HEK293 (cell line): ENCODE data around the gene UPF2.
A peak's percentile ranks its signal among the peaks of the same experiment; 100 is the strongest.

ENCODE experiments used
- CTCF ChIA-PET: fragments of 350-600 bp; formaldehyde crosslinking; extraction: SDS; loops from one replicate; lab custom pipeline; 2021; ENCODE audit warnings: antibody characterized with exemption; lab: Yijun Ruan, JAX
- POLR2A ChIA-PET: fragments of 300-600 bp; formaldehyde crosslinking; extraction: SDS; loops from one replicate; lab custom pipeline; 2020; ENCODE audit warnings: antibody characterized with exemption, inconsistent platforms; lab: Yijun Ruan, JAX
- H3K27ac ChIP-seq: fragments of 200-500 bp; sonication (Bioruptor generic); 2 replicates; pipeline ENCODE4 v1.5.1; 2014; ENCODE audit warnings: low read depth, low read length, control low read depth, inconsistent platforms; ENCODE audit errors: extremely low read depth
- H3K36me3 ChIP-seq, 2 experiments: fragments of 200-500 bp in 1 of 2; sonication (Bioruptor generic) in 1 of 2; 1 replicate in 1 of 2; 2 replicates in 1 of 2; pipeline ENCODE4 v1.5.1; 2014 to 2017; ENCODE audit warnings: inconsistent platforms in 2 of 2, low read length in 2 of 2; ENCODE audit not compliant: control insufficient read depth in 2 of 2, insufficient read depth in 1 of 2
- H3K4me1 ChIP-seq: fragments of 200-500 bp; sonication (Bioruptor generic); 2 replicates; pipeline ENCODE4 v1.5.1; 2014; ENCODE audit warnings: mild to moderate bottlenecking, low read length, inconsistent platforms; ENCODE audit not compliant: control insufficient read depth, insufficient read depth
- H3K4me3 ChIP-seq: 2 replicates; pipeline ENCODE4 v1.5.1; 2011; ENCODE audit warnings: low read depth, mild to moderate bottlenecking, control low read depth, low read length, moderate library complexity
- H3K9me3 ChIP-seq: fragments of 200-500 bp; sonication (Bioruptor generic); 2 replicates; pipeline ENCODE4 v1.5.1; 2014; ENCODE audit warnings: low read depth, low read length, inconsistent platforms; ENCODE audit not compliant: control insufficient read depth, insufficient read depth
- BCL11A ChIP-seq: fragments of 450-650 bp; formaldehyde crosslinking; IDR thresholded peaks from 2 replicates; pipeline ENCODE4 v1.5.1; 2016; ENCODE audit warnings: low read depth, missing biosample characterization, missing genetic modification characterization
- GLIS1 ChIP-seq: fragments of 450-650 bp; formaldehyde crosslinking; IDR thresholded peaks from 2 replicates; pipeline ENCODE4 v1.5.1; 2016; ENCODE audit warnings: missing biosample characterization, missing genetic modification characterization
- GLIS2 ChIP-seq: fragments of 450-650 bp; formaldehyde crosslinking; IDR thresholded peaks from 2 replicates; pipeline ENCODE4 v1.5.1; 2016; ENCODE audit warnings: missing biosample characterization, missing genetic modification characterization
- HOXC10 ChIP-seq: sonication (generic); formaldehyde crosslinking; IDR thresholded peaks from 2 replicates; pipeline ENCODE4 v1.8.1; 2023; ENCODE audit warnings: mild to moderate bottlenecking, missing genetic modification reagents
- KLF7 ChIP-seq: fragments of 450-650 bp; formaldehyde crosslinking; IDR thresholded peaks from 2 replicates; pipeline ENCODE4 v1.5.1; 2016; ENCODE audit warnings: missing biosample characterization, missing genetic modification characterization, borderline replicate concordance
- MYNN ChIP-seq: fragments of 450-650 bp; formaldehyde crosslinking; IDR thresholded peaks from 2 replicates; pipeline ENCODE4 v1.5.1; 2016; ENCODE audit warnings: missing biosample characterization, missing genetic modification characterization, borderline replicate concordance
- OVOL3 ChIP-seq: fragments of 450-650 bp; formaldehyde crosslinking; IDR thresholded peaks from 2 replicates; pipeline ENCODE4 v1.5.1; 2016; ENCODE audit warnings: missing biosample characterization, missing genetic modification characterization
- PRDM6 ChIP-seq: fragments of 450-650 bp; formaldehyde crosslinking; IDR thresholded peaks from 2 replicates; pipeline ENCODE4 v1.5.1; 2017; ENCODE audit warnings: missing biosample characterization, missing genetic modification characterization
- SP3 ChIP-seq: fragments of 450-650 bp; formaldehyde crosslinking; IDR thresholded peaks from 2 replicates; pipeline ENCODE4 v1.5.1; 2016; ENCODE audit warnings: missing biosample characterization, missing genetic modification characterization
- YY1 ChIP-seq: fragments of 450-650 bp; formaldehyde crosslinking; IDR thresholded peaks from 2 replicates; pipeline ENCODE4 v1.5.1; 2018; ENCODE audit warnings: missing biosample characterization, missing genetic modification characterization
- YY2 ChIP-seq: fragments of 450-650 bp; formaldehyde crosslinking; IDR thresholded peaks from 2 replicates; pipeline ENCODE4 v1.5.1; 2016; ENCODE audit warnings: missing biosample characterization, missing genetic modification characterization
- ZBTB1 ChIP-seq: fragments of 450-650 bp; formaldehyde crosslinking; IDR thresholded peaks from 2 replicates; pipeline ENCODE4 v1.5.1; 2016; ENCODE audit warnings: missing biosample characterization, missing genetic modification characterization
- ZBTB6 ChIP-seq: fragments of 450-650 bp; formaldehyde crosslinking; IDR thresholded peaks from 2 replicates; pipeline ENCODE4 v1.5.1; 2017; ENCODE audit warnings: missing biosample characterization, missing genetic modification characterization
- ZEB2 ChIP-seq: fragments of 450-650 bp; formaldehyde crosslinking; IDR thresholded peaks from 2 replicates; pipeline ENCODE4 v1.5.1; 2016; ENCODE audit warnings: missing biosample characterization, missing genetic modification characterization
- ZFHX2 ChIP-seq: fragments of 450-650 bp; formaldehyde crosslinking; conservative IDR thresholded peaks from 2 replicates; pipeline ENCODE4 v1.5.1; 2016; ENCODE audit warnings: missing biosample characterization, missing genetic modification characterization
- ZNF148 ChIP-seq: fragments of 450-650 bp; formaldehyde crosslinking; IDR thresholded peaks from 2 replicates; pipeline ENCODE4 v1.5.0; 2017; ENCODE audit warnings: missing biosample characterization, missing genetic modification characterization, borderline replicate concordance
- ZNF211 ChIP-seq: fragments of 450-650 bp; formaldehyde crosslinking; IDR thresholded peaks from 2 replicates; pipeline ENCODE4 v1.5.1; 2016; ENCODE audit warnings: low read depth, missing biosample characterization, missing genetic modification characterization
- ZNF341 ChIP-seq: fragments of 450-650 bp; formaldehyde crosslinking; IDR thresholded peaks from 2 replicates; pipeline ENCODE4; 2016; ENCODE audit warnings: low read depth, missing biosample characterization, missing genetic modification characterization
- ZNF404 ChIP-seq: fragments of 450-650 bp; formaldehyde crosslinking; IDR thresholded peaks from 2 replicates; pipeline ENCODE4 v1.5.1; 2017; ENCODE audit warnings: missing biosample characterization, missing genetic modification characterization
- ZNF426 ChIP-seq: fragments of 450-650 bp; formaldehyde crosslinking; IDR thresholded peaks from 2 replicates; pipeline ENCODE4 v1.5.1; 2017; ENCODE audit warnings: missing biosample characterization, missing genetic modification characterization, mild to moderate bottlenecking, inconsistent platforms, moderate library complexity
- ZNF488 ChIP-seq: fragments of 450-650 bp; formaldehyde crosslinking; IDR thresholded peaks from 2 replicates; pipeline ENCODE4 v1.5.1; 2016; ENCODE audit warnings: missing biosample characterization, missing genetic modification characterization
- ZNF529 ChIP-seq: fragments of 450-650 bp; formaldehyde crosslinking; IDR thresholded peaks from 2 replicates; pipeline ENCODE4 v1.5.1; 2017; ENCODE audit warnings: missing genetic modification characterization, missing biosample characterization; ENCODE audit not compliant: insufficient replicate concordance
- ZNF585B ChIP-seq: fragments of 450-650 bp; formaldehyde crosslinking; IDR thresholded peaks from 2 replicates; pipeline ENCODE4 v1.5.1; 2016; ENCODE audit warnings: missing biosample characterization, missing genetic modification characterization
- ZNF654 ChIP-seq: fragments of 450-650 bp; formaldehyde crosslinking; IDR thresholded peaks from 2 replicates; pipeline ENCODE4 v1.5.1; 2016; ENCODE audit warnings: low read depth, missing biosample characterization, missing genetic modification characterization
- ZNF701 ChIP-seq: fragments of 450-650 bp; formaldehyde crosslinking; IDR thresholded peaks from 2 replicates; pipeline ENCODE4 v1.5.1; 2016; ENCODE audit warnings: missing biosample characterization, missing genetic modification characterization
- ZXDB ChIP-seq: fragments of 450-650 bp; formaldehyde crosslinking; IDR thresholded peaks from 2 replicates; pipeline ENCODE4 v1.5.1; 2016; ENCODE audit warnings: missing biosample characterization, missing genetic modification characterization

UPF2 gene

GRCh38 chr10:12022580-12023257 is 19.9 kb downstream of the UPF2 start:
- Histone ChIP-seq H3K4me1 (peaks cover 3% of the 10 kb centered on the region; the same call in 1 of the 2 replicates), H3K4me3 (no peak overlapping the region), H3K36me3 (peaks cover 12 to 20% of the 10 kb centered on the region in 2 experiments), H3K27ac (no peak overlapping the region), H3K9me3 (no peaks in the 10 kb centered on the region)
- ChIA-PET CTCF (no interaction called here), POLR2A (no interaction called here)
- TF ChIP-seq ZEB2: peak; percentile 33; the same call in 1 of the 2 replicates
- no peak for TF ChIP-seq SP3 (tag by site-specific recombination)
- TF ChIP-seq ZBTB1 (tag by site-specific recombination): no peak

GRCh38 chr10:12020574-12020973 is 22.0 kb downstream of the UPF2 start:
- ChIA-PET CTCF (interaction anchor here (0.6 kb wide), 1 partner anchor 34 kb away, joined by 3 read pairs; no protein-coding TSS in a partner anchor), POLR2A (no interaction called here)
- H3K27ac ChIP-seq: no peak overlapping the region
- no peak for TF ChIP-seq MYNN (tag by site-specific recombination)
- TF ChIP-seq HOXC10 (CRISPR knock-in tag): no peak
- TF ChIP-seq ZBTB6 (tag by site-specific recombination): no peak
- TF ChIP-seq ZNF211 (tag by site-specific recombination): no peak
- no peak for TF ChIP-seq ZNF426
- TF ChIP-seq ZNF148: no peak
- TF ChIP-seq ZNF488 (tag by site-specific recombination): no peak
- no peak for TF ChIP-seq YY1
- no peak for TF ChIP-seq ZNF585B
- no peak for TF ChIP-seq YY2 (tag by site-specific recombination)
- TF ChIP-seq ZNF404 (tag by site-specific recombination): no peak
- no peak for TF ChIP-seq KLF7 (tag by site-specific recombination)
- H3K36me3 ChIP-seq: peaks cover 8 to 9% of the 10 kb centered on the region in 2 experiments
- H3K9me3 ChIP-seq: no peaks in the 10 kb centered on the region
- H3K4me1 ChIP-seq: peaks cover 3% of the 10 kb centered on the region; the same call in 1 of the 2 replicates
- no peak overlapping the region for H3K4me3 ChIP-seq

GRCh38 chr10:12019283-12019971 is 23.2 kb downstream of the UPF2 start:
- no peak overlapping the region for H3K4me3 ChIP-seq
- ChIA-PET CTCF (no interaction called here), POLR2A (interaction anchor here (1.5 kb wide), 1 partner anchor 23 kb away, joined by 3 read pairs; the partner anchor contains the start of gene UPF2)
- TF ChIP-seq GLIS1 (peak; percentile 71; the same call in 1 of the 2 replicates), ZNF341 (tag by site-specific recombination) (peak; percentile 84), ZNF654 (tag by site-specific recombination) (peak; percentile 6; the same call in 1 of the 2 replicates), ZNF529 (tag by site-specific recombination) (no peak), OVOL3 (no peak), ZFHX2 (peak; percentile 69), ZNF701 (tag by site-specific recombination) (no peak), PRDM6 (tag by site-specific recombination) (peak; percentile 87), GLIS2 (tag by site-specific recombination) (peak; percentile 41; the same call in 1 of the 2 replicates), BCL11A (tag by site-specific recombination) (0 out of 2 replicates have a peak, but pooled peaks have one; percentile 9), ZXDB (0 out of 2 replicates have a peak, but pooled peaks have one; percentile 17)

More at GRCh38 chr10:12019283-12019971, 23.2 kb downstream of the UPF2 start:
- Histone ChIP-seq H3K9me3 (no peaks in the 10 kb centered on the region), H3K36me3 (peaks cover 6 to 8% of the 10 kb centered on the region in 2 experiments), H3K4me1 (peaks cover 3% of the 10 kb centered on the region; the same call in 1 of the 2 replicates), H3K27ac (no peak overlapping the region)
